HEK293 (cell line): ENCODE results near the gene CLTB.
A peak's percentile ranks its signal among the peaks of the same experiment; 100 is the strongest.

Experiments
- CTCF ChIA-PET: fragments of 350-600 bp; formaldehyde crosslinking; extraction: SDS; loops from one replicate; lab custom pipeline; 2021; ENCODE audit warnings: antibody characterized with exemption; lab: Yijun Ruan, JAX
- POLR2A ChIA-PET: fragments of 300-600 bp; formaldehyde crosslinking; extraction: SDS; loops from one replicate; lab custom pipeline; 2020; ENCODE audit warnings: antibody characterized with exemption, inconsistent platforms; lab: Yijun Ruan, JAX
- H3K27ac ChIP-seq: fragments of 200-500 bp; sonication (Bioruptor generic); 2 replicates; pipeline ENCODE4 v1.5.1; 2014; ENCODE audit warnings: low read depth, low read length, control low read depth, inconsistent platforms; ENCODE audit errors: extremely low read depth
- H3K36me3 ChIP-seq, 2 experiments: fragments of 200-500 bp in 1 of 2; sonication (Bioruptor generic) in 1 of 2; 1 replicate in 1 of 2; 2 replicates in 1 of 2; pipeline ENCODE4 v1.5.1; 2014 to 2017; ENCODE audit warnings: inconsistent platforms in 2 of 2, low read length in 2 of 2; ENCODE audit not compliant: control insufficient read depth in 2 of 2, insufficient read depth in 1 of 2
- H3K4me1 ChIP-seq: fragments of 200-500 bp; sonication (Bioruptor generic); 2 replicates; pipeline ENCODE4 v1.5.1; 2014; ENCODE audit warnings: mild to moderate bottlenecking, low read length, inconsistent platforms; ENCODE audit not compliant: control insufficient read depth, insufficient read depth
- H3K4me3 ChIP-seq: 2 replicates; pipeline ENCODE4 v1.5.1; 2011; ENCODE audit warnings: low read depth, mild to moderate bottlenecking, control low read depth, low read length, moderate library complexity
- H3K9me3 ChIP-seq: fragments of 200-500 bp; sonication (Bioruptor generic); 2 replicates; pipeline ENCODE4 v1.5.1; 2014; ENCODE audit warnings: low read depth, low read length, inconsistent platforms; ENCODE audit not compliant: control insufficient read depth, insufficient read depth
- HIC1 ChIP-seq: fragments of 450-650 bp; formaldehyde crosslinking; IDR thresholded peaks from 2 replicates; pipeline ENCODE4 v1.5.1; 2016; ENCODE audit warnings: missing biosample characterization, missing genetic modification characterization
- HOXD13 ChIP-seq: sonication (generic); formaldehyde crosslinking; IDR thresholded peaks from 2 replicates; pipeline ENCODE4 v1.8.0; 2022; ENCODE audit warnings: missing genetic modification reagents, borderline replicate concordance
- PRDM10 ChIP-seq: fragments of 450-650 bp; formaldehyde crosslinking; IDR thresholded peaks from 2 replicates; pipeline ENCODE4 v1.5.1; 2016; ENCODE audit warnings: missing biosample characterization, missing genetic modification characterization
- SCRT1 ChIP-seq: fragments of 450-650 bp; formaldehyde crosslinking; IDR thresholded peaks from 2 replicates; pipeline ENCODE4 v1.5.1; 2016; ENCODE audit warnings: missing biosample characterization, missing genetic modification characterization, borderline replicate concordance
- SCRT2 ChIP-seq: fragments of 450-650 bp; formaldehyde crosslinking; IDR thresholded peaks from 2 replicates; pipeline ENCODE4 v1.5.1; 2016; ENCODE audit warnings: missing biosample characterization, missing genetic modification characterization
- ZBTB20 ChIP-seq: fragments of 450-650 bp; formaldehyde crosslinking; IDR thresholded peaks from 2 replicates; pipeline ENCODE4 v1.5.1; 2016; ENCODE audit warnings: missing biosample characterization, missing genetic modification characterization
- ZBTB48 ChIP-seq: fragments of 450-650 bp; formaldehyde crosslinking; IDR thresholded peaks from 2 replicates; pipeline ENCODE4 v1.5.1; 2016; ENCODE audit warnings: missing biosample characterization, missing genetic modification characterization
- ZBTB49 ChIP-seq: fragments of 450-650 bp; formaldehyde crosslinking; IDR thresholded peaks from 2 replicates; pipeline ENCODE4 v1.5.1; 2016; ENCODE audit warnings: missing biosample characterization, missing genetic modification characterization, low read depth
- ZNF121 ChIP-seq: fragments of 450-650 bp; formaldehyde crosslinking; IDR thresholded peaks from 2 replicates; pipeline ENCODE4 v1.5.1; 2016; ENCODE audit warnings: missing biosample characterization, missing genetic modification characterization
- ZNF184 ChIP-seq: fragments of 450-650 bp; IDR thresholded peaks from 2 replicates; pipeline ENCODE4 v1.5.1; 2018; ENCODE audit warnings: missing biosample characterization, mild to moderate bottlenecking, missing genetic modification characterization
- ZNF239 ChIP-seq: fragments of 450-650 bp; formaldehyde crosslinking; IDR thresholded peaks from 2 replicates; pipeline ENCODE4 v1.5.1; 2016; ENCODE audit warnings: missing biosample characterization, missing genetic modification characterization
- ZNF341 ChIP-seq: fragments of 450-650 bp; formaldehyde crosslinking; IDR thresholded peaks from 2 replicates; pipeline ENCODE4; 2016; ENCODE audit warnings: low read depth, missing biosample characterization, missing genetic modification characterization
- ZNF354C ChIP-seq: fragments of 450-650 bp; formaldehyde crosslinking; IDR thresholded peaks from 2 replicates; pipeline ENCODE4 v1.5.1; 2016; ENCODE audit warnings: missing biosample characterization, missing genetic modification characterization, low read depth, borderline replicate concordance
- ZNF391 ChIP-seq: fragments of 450-650 bp; formaldehyde crosslinking; IDR thresholded peaks from 2 replicates; pipeline ENCODE4 v1.5.1; 2016; ENCODE audit warnings: low read depth, missing biosample characterization, missing genetic modification characterization, borderline replicate concordance
- ZNF398 ChIP-seq: fragments of 450-650 bp; formaldehyde crosslinking; IDR thresholded peaks from 2 replicates; pipeline ENCODE4 v1.5.1; 2017; ENCODE audit warnings: missing biosample characterization, missing genetic modification characterization
- ZNF473 ChIP-seq: fragments of 450-650 bp; formaldehyde crosslinking; IDR thresholded peaks from 2 replicates; pipeline ENCODE4 v1.5.1; 2017; ENCODE audit warnings: missing biosample characterization, missing genetic modification characterization
- ZNF596 ChIP-seq: fragments of 450-650 bp; IDR thresholded peaks from 2 replicates; pipeline ENCODE4 v1.5.0; 2018; ENCODE audit warnings: missing biosample characterization, mild to moderate bottlenecking, missing genetic modification characterization, moderate library complexity
- ZNF600 ChIP-seq: fragments of 450-650 bp; formaldehyde crosslinking; IDR thresholded peaks from 2 replicates; pipeline ENCODE4 v1.5.1; 2016; ENCODE audit warnings: missing biosample characterization, missing genetic modification characterization
- ZNF701 ChIP-seq: fragments of 450-650 bp; formaldehyde crosslinking; IDR thresholded peaks from 2 replicates; pipeline ENCODE4 v1.5.1; 2016; ENCODE audit warnings: missing biosample characterization, missing genetic modification characterization
- ZNF76 ChIP-seq: fragments of 450-650 bp; formaldehyde crosslinking; IDR thresholded peaks from 2 replicates; pipeline ENCODE4; 2016; ENCODE audit warnings: low read depth, missing biosample characterization, missing genetic modification characterization, borderline replicate concordance
- ZXDB ChIP-seq: fragments of 450-650 bp; formaldehyde crosslinking; IDR thresholded peaks from 2 replicates; pipeline ENCODE4 v1.5.1; 2016; ENCODE audit warnings: missing biosample characterization, missing genetic modification characterization

CLTB gene

GRCh38 chr5:176447591-176447977 lies 31.2 kb upstream of the CLTB start (continued):
- TF ChIP-seq ZNF398 (tag by site-specific recombination) (no peak), ZNF391 (tag by site-specific recombination) (no peak), HOXD13 (CRISPR knock-in tag) (no peak), ZNF596 (tag by site-specific recombination) (no peak), ZNF600 (tag by site-specific recombination) (peak; percentile 28; the same call in 1 of the 2 replicates), ZNF473 (no peak), ZXDB (tag by site-specific recombination) (no peak; the same call in 1 of the 2 replicates), ZNF184 (tag by site-specific recombination) (no peak), ZBTB49 (tag by site-specific recombination) (no peak), ZNF76 (tag by site-specific recombination) (0 out of 2 replicates have a peak, but pooled peaks have one; percentile 12)

GRCh38 chr5:176446884-176447590 lies 30.7 kb upstream of the CLTB start:
- Histone ChIP-seq H3K9me3 (no peaks in the 10 kb centered on the region), H3K4me1 (no peaks in the 10 kb centered on the region), H3K36me3 (peaks cover 0 to under 1% of the 10 kb centered on the region in 2 experiments; a peak in 2 of 3 replicates), H3K4me3 (peak overlapping the region; percentile 82), H3K27ac (peak overlapping the region; percentile 86)
- ChIA-PET POLR2A (interaction anchor here (0.7 to 1.9 kb wide), 11 partner anchors 8 to 96 kb away, joined by 3 to 19 read pairs (median 4); partner anchors contain the start of genes CLTB, KIAA1191 and RNF44), CTCF (interaction anchor here (0.5 to 4.6 kb wide), 18 partner anchors 8 to 720 kb away, joined by 3 to 43 read pairs (median 4); partner anchors contain the start of gene CLTB)
- TF ChIP-seq ZXDB (tag by site-specific recombination): peak; percentile 9; the same call in 1 of the 2 replicates
- no peak for TF ChIP-seq ZNF121
- no peak for TF ChIP-seq ZNF354C
- TF ChIP-seq ZNF701 (tag by site-specific recombination): no peak
- TF ChIP-seq SCRT2 (tag by site-specific recombination): peak; percentile 98
- peak; percentile 36; the same call in 1 of the 2 replicates for TF ChIP-seq PRDM10 (tag by site-specific recombination)
- peak; percentile 91 for TF ChIP-seq SCRT1 (tag by site-specific recombination)
- peak; percentile 64; the same call in 1 of the 2 replicates for TF ChIP-seq HIC1
- TF ChIP-seq ZNF341: peak; percentile 67
- 0 out of 2 replicates have a peak, but pooled peaks have one; percentile 19 for TF ChIP-seq ZNF239
- no peak for TF ChIP-seq ZBTB20 (tag by site-specific recombination)
- TF ChIP-seq ZNF76 (tag by site-specific recombination): peak; percentile 24; the same call in 1 of the 2 replicates
- peak; percentile 93 for TF ChIP-seq ZBTB48 (tag by site-specific recombination)
